GM23338 (cell line): ENCODE measurements around the gene SLN. TPM values are rescaled to one million over a fixed set of nuclear protein-coding genes. Genes with fewer than 3 reads are reported as not detected.

Source experiments
- ATAC-seq: fragments of 200-7000 bp; cut with Tn5 transposase; 3 replicates; pipeline ENCODE4 v1.9.1; 2020
- DNase-seq: peaks from one replicate; pipeline ENCODE4 v3.0.0-alpha.2; 2015; ENCODE audit warnings: low spot score
- H2AFZ ChIP-seq: fragments of 200-600 bp; sonication (generic); 2 replicates; pipeline ENCODE4 v1.8.0; 2016; ENCODE audit warnings: antibody characterized with exemption, mild to moderate bottlenecking, moderate library complexity
- H3F3A ChIP-seq: fragments of 200-600 bp; sonication (generic); replicated peaks from 2 replicates; pipeline ENCODE4 v1.8.0; 2017; ENCODE audit warnings: antibody characterized with exemption, mixed run types, low read depth
- H3K27ac ChIP-seq: fragments of 200-600 bp; sonication (generic); 2 replicates; pipeline ENCODE4 v1.6.1; 2016; ENCODE audit warnings: low read depth
- H3K27me3 ChIP-seq: fragments of 200-600 bp; sonication (generic); 2 replicates; pipeline ENCODE4 v1.8.0; 2016; ENCODE audit warnings: mild to moderate bottlenecking, mixed run types, moderate library complexity; ENCODE audit not compliant: insufficient read depth
- H3K36me3 ChIP-seq: fragments of 200-600 bp; sonication (generic); 2 replicates; pipeline ENCODE4 v1.8.0; 2016; ENCODE audit warnings: mild to moderate bottlenecking; ENCODE audit not compliant: insufficient read depth
- H3K4me1 ChIP-seq: fragments of 200-600 bp; sonication (generic); 2 replicates; pipeline ENCODE4 v1.8.0; 2016; ENCODE audit warnings: mild to moderate bottlenecking, moderate library complexity; ENCODE audit not compliant: insufficient read depth
- H3K4me2 ChIP-seq: fragments of 200-600 bp; sonication (generic); 2 replicates; pipeline ENCODE4 v1.7.1; 2017; ENCODE audit warnings: mixed run types
- H3K4me3 ChIP-seq: fragments of 200-600 bp; sonication (generic); 2 replicates; pipeline ENCODE4 v1.6.1; 2016; ENCODE audit warnings: mixed run types
- H3K79me2 ChIP-seq: fragments of 200-600 bp; sonication (generic); replicated peaks from 2 replicates; pipeline ENCODE4 v1.8.0; 2017; ENCODE audit warnings: mild to moderate bottlenecking; ENCODE audit not compliant: insufficient read depth
- H3K9me2 ChIP-seq: fragments of 200-600 bp; sonication (generic); 2 replicates; pipeline ENCODE4 v1.8.0; 2017; ENCODE audit not compliant: insufficient read depth
- H4K20me1 ChIP-seq: fragments of 200-600 bp; sonication (generic); replicated peaks from 2 replicates; pipeline ENCODE4 v1.8.0; 2017; ENCODE audit warnings: mild to moderate bottlenecking; ENCODE audit not compliant: insufficient read depth
- H3K27ac Mint-ChIP-seq: 2 replicates; pipeline ENCODE4 v1.8.0; 2020; ENCODE audit warnings: inconsistent platforms, mild to moderate bottlenecking, moderate library complexity, mixed read lengths
- H3K27me3 Mint-ChIP-seq: 3 replicates; pipeline ENCODE4 v1.8.0; 2022; ENCODE audit warnings: low read depth, mild to moderate bottlenecking, moderate library complexity, mixed read lengths, inconsistent platforms; ENCODE audit not compliant: insufficient read depth, poor library complexity
- H3K36me3 Mint-ChIP-seq: 3 replicates; pipeline ENCODE4 v1.8.0; 2021; ENCODE audit warnings: low read depth, mild to moderate bottlenecking, inconsistent platforms, moderate library complexity, mixed read lengths
- H3K4me1 Mint-ChIP-seq: 3 replicates; pipeline ENCODE4 v1.8.0; 2020; ENCODE audit warnings: mild to moderate bottlenecking, inconsistent platforms, mixed read lengths
- H3K4me3 Mint-ChIP-seq: 3 replicates; pipeline ENCODE4 v1.8.0; 2021; ENCODE audit warnings: moderate library complexity, mild to moderate bottlenecking, inconsistent platforms, mixed read lengths
- H3K9me3 Mint-ChIP-seq: 3 replicates; pipeline ENCODE4 v1.8.0; 2020; ENCODE audit warnings: moderate library complexity, mild to moderate bottlenecking, inconsistent platforms, mixed read lengths
- CREB1 ChIP-seq: fragments of 250-450 bp; sonication (Bioruptor Pico); IDR thresholded peaks from 2 replicates; pipeline ENCODE4 v1.5.0; 2020; ENCODE audit warnings: low read depth, mild to moderate bottlenecking, moderate library complexity
- CTCF ChIP-seq, 2 experiments: fragments of 200-600 bp in 1 of 2; sonication (generic) in 1 of 2; conservative IDR thresholded peaks; 2 replicates each; pipeline versions ENCODE4 v1.5.1 to v1.6.1; 2016 to 2017; ENCODE audit warnings: antibody characterized with exemption in 2 of 2, low read depth in 2 of 2, mild to moderate bottlenecking in 2 of 2, moderate library complexity in 1 of 2
- EZH2 ChIP-seq: fragments of 200-600 bp; sonication (generic); IDR thresholded peaks from one replicate; pipeline ENCODE4 v1.8.0; 2017; ENCODE audit warnings: antibody characterized with exemption, mild to moderate bottlenecking, low read depth; ENCODE audit not compliant: unreplicated experiment
- EZH2phosphoT487 ChIP-seq: fragments of 200-600 bp; sonication (generic); IDR thresholded peaks from one replicate; pipeline ENCODE4 v1.8.1; 2018; ENCODE audit warnings: antibody characterized with exemption; ENCODE audit not compliant: unreplicated experiment
- JUNB ChIP-seq: IDR thresholded peaks from one replicate; pipeline ENCODE4 v1.6.1; 2016; ENCODE audit warnings: antibody characterized with exemption; ENCODE audit not compliant: unreplicated experiment
- NANOG ChIP-seq: IDR thresholded peaks from 2 replicates; pipeline ENCODE4 v1.6.1; 2016; ENCODE audit warnings: antibody characterized with exemption, borderline replicate concordance
- POLR2AphosphoS5 ChIP-seq: IDR thresholded peaks from 2 replicates; pipeline ENCODE4 v1.6.1; 2016; ENCODE audit warnings: antibody characterized with exemption, low read depth
- STAT1 ChIP-seq: IDR thresholded peaks from one replicate; pipeline ENCODE4 v1.6.1; 2016; ENCODE audit warnings: antibody characterized with exemption; ENCODE audit not compliant: unreplicated experiment
- ZNF114 ChIP-seq: fragments of 250-450 bp; sonication (Bioruptor Pico); IDR thresholded peaks from 2 replicates; pipeline ENCODE4 v1.5.0; 2020; ENCODE audit warnings: mild to moderate bottlenecking, moderate library complexity
- ZNF331 ChIP-seq: fragments of 250-450 bp; sonication (Bioruptor Pico); IDR thresholded peaks from 2 replicates; pipeline ENCODE4 v1.5.0; 2020; ENCODE audit warnings: low read depth, mild to moderate bottlenecking, moderate library complexity
- ZNF462 ChIP-seq: fragments of 250-450 bp; sonication (Bioruptor Pico); IDR thresholded peaks from 2 replicates; pipeline ENCODE4 v1.5.0; 2020; ENCODE audit warnings: mild to moderate bottlenecking, moderate library complexity
- polyA plus RNA-seq: library from polyadenylated mRNA; unstranded; fragments of >200 nt; fragmentation: Nextera tagmentation; extraction: Ambion mirVana; gene quantifications from 2 replicates; pipeline ENCODE4 v1.2.1, GENCODE V29; 2016
- total RNA-seq: library from RNA; depleted of rRNA; stranded (reverse); fragments of >200 nt; shearing (Covaris generic); gene quantifications from 2 replicates; pipeline ENCODE4 v1.2.3, GENCODE V29; 2014
- TF ChIP-seq, protein P1 (sequence below): IDR thresholded peaks from 2 replicates; pipeline ENCODE4 v1.6.1; 2016; ENCODE audit warnings: antibody characterized with exemption

Gene SLN
- total and polyA plus RNA-seq, 2 experiments from 2014 or later, result not detected

DNA sequence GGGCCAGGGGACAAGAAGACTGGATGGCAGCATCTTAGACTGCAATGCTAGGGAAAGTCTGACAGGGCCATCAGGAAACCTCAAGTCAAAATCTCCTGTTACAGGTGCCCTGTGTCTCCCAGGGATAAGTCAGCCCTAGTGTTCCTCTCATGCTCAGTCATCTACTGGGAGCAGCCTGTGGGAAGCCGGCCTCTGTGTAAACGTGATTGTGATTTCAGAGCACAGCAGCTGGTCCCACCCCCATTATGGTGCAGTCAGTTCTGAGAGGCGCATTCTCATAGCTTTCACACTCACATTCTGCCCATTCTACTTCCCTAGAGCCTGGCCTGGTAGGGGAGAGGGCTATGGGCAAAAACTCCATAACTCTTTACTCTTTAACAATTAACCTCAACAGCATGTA lies 7.2 kb upstream of the SLN start:
- Histone ChIP-seq H3K4me1 (no peaks in the 10 kb centered on the region), H3K27me3 (no peaks in the 10 kb centered on the region), H2AFZ (peak overlapping the region; percentile 56; the same call in 1 of the 2 replicates), H3F3A (no peaks in the 10 kb centered on the region), H4K20me1 (no peaks in the 10 kb centered on the region), H3K4me3 (no peak overlapping the region), H3K4me2 (no peak overlapping the region), H3K27ac (no peak overlapping the region), H3K36me3 (no peaks in the 10 kb centered on the region), H3K79me2 (no peaks in the 10 kb centered on the region), H3K9me2 (no peaks in the 10 kb centered on the region)
- H3K4me1 Mint-ChIP-seq, result no peaks in the 10 kb centered on the region
- no peaks in the 10 kb centered on the region for H3K27me3 Mint-ChIP-seq
- H3K27ac Mint-ChIP-seq, result no peak overlapping the region
- ATAC-seq (peak; percentile 55), DNase-seq (no peak)
- no peaks in the 10 kb centered on the region for H3K9me3 Mint-ChIP-seq
- no peaks in the 10 kb centered on the region for H3K36me3 Mint-ChIP-seq
- H3K4me3 Mint-ChIP-seq, result no peak overlapping the region
- TF ChIP-seq NANOG (no peak), EZH2 (no peak), ZNF114 (CRISPR knock-in tag) (no peak), ZNF331 (no peak), POLR2AphosphoS5 (no peak), EZH2phosphoT487 (no peak), JUNB (no peak), STAT1 (no peak), ZNF462 (CRISPR knock-in tag) (no peak), CREB1 (CRISPR knock-in tag) (no peak), CTCF (conservative IDR thresholded peaks at IDR 0.05; ENCODE audit: low read depth in 2 of 2) (no peak)
- TF ChIP-seq, protein P1, sequence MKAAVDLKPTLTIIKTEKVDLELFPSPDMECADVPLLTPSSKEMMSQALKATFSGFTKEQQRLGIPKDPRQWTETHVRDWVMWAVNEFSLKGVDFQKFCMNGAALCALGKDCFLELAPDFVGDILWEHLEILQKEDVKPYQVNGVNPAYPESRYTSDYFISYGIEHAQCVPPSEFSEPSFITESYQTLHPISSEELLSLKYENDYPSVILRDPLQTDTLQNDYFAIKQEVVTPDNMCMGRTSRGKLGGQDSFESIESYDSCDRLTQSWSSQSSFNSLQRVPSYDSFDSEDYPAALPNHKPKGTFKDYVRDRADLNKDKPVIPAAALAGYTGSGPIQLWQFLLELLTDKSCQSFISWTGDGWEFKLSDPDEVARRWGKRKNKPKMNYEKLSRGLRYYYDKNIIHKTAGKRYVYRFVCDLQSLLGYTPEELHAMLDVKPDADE, result no peak
